GM19328 (cell line): ENCODE results near the gene TFAP2E.

Experiments used
- ATAC-seq: cut with Tn5 transposase; IDR thresholded peaks from one replicate; pipeline ENCODE4 v1.9.1; 2021; ENCODE audit warnings: mild to moderate bottlenecking, moderate library complexity; ENCODE audit not compliant: unreplicated experiment

Gene TFAP2E

GRCh38 chr1:35640380-35641232 lies 67.5 kb downstream of the TFAP2E start:
- no peak for ATAC-seq

DNA sequence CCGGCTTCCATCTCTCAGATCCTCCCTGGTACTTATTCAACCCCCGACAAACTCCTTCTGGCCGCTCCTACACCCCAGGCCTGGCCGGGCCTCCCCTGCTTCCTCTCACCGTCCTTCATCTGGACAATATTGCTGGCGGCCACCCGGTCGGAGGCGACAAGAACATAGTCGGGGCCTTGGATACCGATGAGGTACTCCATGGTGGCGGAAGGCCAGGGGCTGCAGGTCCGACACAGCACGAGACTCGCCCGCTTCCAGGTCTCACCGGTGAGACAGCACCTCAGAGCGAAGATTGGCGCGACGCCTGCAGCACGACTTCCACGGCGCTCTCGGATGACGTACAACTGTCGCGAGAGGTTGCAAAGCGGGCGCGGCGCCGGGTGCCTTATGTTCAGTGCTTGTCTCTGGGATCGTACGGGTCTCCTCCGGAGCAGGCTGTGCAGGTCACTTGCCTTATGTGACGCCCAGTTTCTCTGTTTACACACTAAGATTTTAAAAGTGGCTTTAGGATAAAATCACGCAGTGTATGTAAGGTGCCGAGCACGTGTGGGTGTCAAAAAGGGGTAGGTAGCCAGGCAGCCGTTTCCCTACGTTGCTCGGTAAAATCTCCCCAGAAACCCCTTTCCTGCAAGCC lies 68.2 kb downstream of the TFAP2E start, which contains the start of gene PSMB2:
TSS of gene PSMB2 (minus strand) at position 294 of the 634 bp plus-strand sequence. CDS start at position 200, 94 bp downstream.
- peak; percentile 78 for ATAC-seq

DNA sequence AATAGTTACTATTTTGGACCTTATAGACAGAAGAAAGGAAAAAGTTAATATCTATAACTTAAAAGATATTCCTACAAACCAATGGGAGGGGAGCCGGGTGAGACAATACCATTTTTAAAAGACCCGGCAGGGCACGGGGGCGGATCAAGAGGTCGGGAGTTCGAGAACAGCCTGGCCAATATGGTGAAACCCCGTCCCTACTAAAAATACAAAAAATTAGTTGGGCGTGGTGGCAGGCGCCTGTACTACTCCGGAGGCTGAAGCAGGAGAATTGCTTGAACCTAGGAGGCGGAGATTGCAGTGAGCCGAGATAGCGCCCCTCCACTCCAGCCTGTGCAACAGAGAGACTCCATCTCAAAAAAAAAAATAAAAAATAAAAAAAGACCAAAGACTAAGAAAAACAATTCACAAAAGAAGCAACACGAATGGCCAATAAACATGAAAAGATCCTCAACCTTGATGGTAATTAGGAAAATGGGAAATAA lies 69.4 kb downstream of the TFAP2E start:
- no peak for ATAC-seq

GRCh38 chr1:35644204-35644603 lies 71.1 kb downstream of the TFAP2E start:
- no peak for ATAC-seq
